Motor neuron (in vitro differentiated cells): ENCODE results near the gene USP7. TPM values are rescaled to one million over a fixed set of nuclear protein-coding genes. Genes with fewer than 3 reads are reported as not detected.

Experiments used
- ATAC-seq, 8 experiments: fragments of 200-7000 bp; cut with Tn5 transposase; replicated peaks in 6 of 8; 2 replicates each; pipeline ENCODE4 v1.8.0; 2021; ENCODE audit warnings: mild to moderate bottlenecking in 8 of 8, moderate library complexity in 8 of 8
- H3K27ac ChIP-seq, 2 donors: fragments of 250-450 bp; sonication (Bioruptor Pico); 2 replicates each; pipeline ENCODE4 v1.9.0; 2021; ENCODE audit warnings: antibody characterized with exemption in 2 of 2, mild to moderate bottlenecking in 2 of 2, moderate library complexity in 1 of 2
- H3K4me1 ChIP-seq, 2 donors: fragments of 250-450 bp; sonication (Bioruptor Pico); replicated peaks in 1 of 2; 2 replicates each; pipeline ENCODE4 v1.6.1; 2021; ENCODE audit warnings: antibody characterized with exemption in 2 of 2, mild to moderate bottlenecking in 2 of 2, moderate library complexity in 1 of 2
- H3K4me3 ChIP-seq, 5 donors: fragments of 250-450 bp; sonication (Bioruptor Pico); 2 replicates each; pipeline ENCODE4 v1.9.0; 2021; ENCODE audit warnings: antibody characterized with exemption in 5 of 5, mild to moderate bottlenecking in 5 of 5, moderate library complexity in 4 of 5
- WGBS, 10 experiments: fragments of 450-650 bp; shearing (Covaris generic); methylation state at CpG; one replicate each; pipeline ENCODE4 v1.0.0; 2022; 5-methylcytosine and 5-hydroxymethylcytosine counted together
- in situ Hi-C, 9 experiments: fragments of 400-800 bp; cut with MboI; loops; one replicate each; pipeline ENCODE4 v1.15.0; 2021; ENCODE audit warnings: low sequenced_read_pairs in 9 of 9, low pct_unique_long_range_greater_than_20kb in 2 of 9; ENCODE audit not compliant: unreplicated experiment in 9 of 9
- total RNA-seq, 8 experiments: library from RNA; unstranded; fragments of 300-600 nt; gene quantifications; 2 replicates each; pipeline versions ENCODE4 v1.2.3 to v1.2.4, GENCODE V29; 2022

Gene USP7
- total RNA-seq, 8 experiments from 2014 or later: 39.1 to 83.0 (median 64.6) TPM

DNA sequence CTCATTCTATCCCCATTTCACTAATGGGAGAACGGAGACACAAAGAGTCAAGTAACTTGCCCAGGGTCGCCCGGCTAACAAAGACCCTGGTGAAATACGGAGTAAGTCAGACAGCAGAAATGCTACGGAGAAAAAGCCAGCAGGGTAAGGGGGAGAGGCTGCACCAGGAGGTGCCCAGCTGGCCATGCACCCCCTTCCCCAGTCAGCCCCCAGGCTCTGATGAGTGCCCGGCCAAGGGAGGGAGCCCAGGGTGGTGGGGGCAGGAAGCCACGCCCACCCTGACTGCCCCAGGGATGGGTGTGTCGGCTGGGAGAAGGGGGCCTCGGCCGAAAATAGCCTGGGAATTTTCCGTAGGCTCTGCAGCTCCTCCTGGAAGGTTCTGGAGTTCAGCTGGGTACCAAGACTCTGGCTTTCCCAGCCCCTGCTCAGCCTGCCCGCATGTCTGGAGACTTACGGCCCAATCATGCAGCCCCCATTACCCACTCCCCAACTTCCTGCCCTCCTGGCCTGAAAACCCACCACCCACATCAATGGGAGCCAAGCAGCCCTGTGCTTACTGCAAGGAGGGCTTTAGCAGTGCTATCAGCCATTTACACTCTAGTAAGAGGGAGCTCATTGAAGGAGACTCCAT is 99.1 kb downstream of the USP7 start:
- in situ Hi-C loops: no loop called here
- ATAC-seq: no peak
- 22 to 92% (median 50%) methylated on average over 2 to 7 of the region's 13 CpGs; no CpG with 5 or more reads in 5 of the 10 experiments for WGBS, 10 experiments
- Histone ChIP-seq H3K27ac (peak overlapping the region in 1 of 2 donors; percentile 11), H3K4me1 (peaks cover 10 to 34% of the 10 kb centered on the region in 2 donors), H3K4me3 (no peak overlapping the region)

GRCh38 chr16:8863594-8864424 is 99.9 kb downstream of the USP7 start:
- peak overlapping the region in 1 of 2 donors; percentile 11 for H3K27ac ChIP-seq
- H3K4me1 ChIP-seq: peaks cover 10 to 29% of the 10 kb centered on the region in 2 donors
- H3K4me3 ChIP-seq: no peak overlapping the region
- in situ Hi-C loops: no loop called here
- 73 to 85% (median 81%) methylated on average over 1 to 7 of the region's 17 CpGs; no CpG with 5 or more reads in 3 of the 10 experiments for WGBS, 10 experiments
- peak; percentile 7 to 52 (median 36) for ATAC-seq

GRCh38 chr16:8862309-8863130 is 101.2 kb downstream of the USP7 start:
- 78 to 100% (median 92%) methylated on average over 1 to 7 of the region's 14 CpGs; no CpG with 5 or more reads in 5 of the 10 experiments for WGBS, 10 experiments
- in situ Hi-C loops: no loop called here
- Histone ChIP-seq H3K4me1 (peaks cover 10 to 29% of the 10 kb centered on the region in 2 donors), H3K27ac (no peak overlapping the region), H3K4me3 (no peak overlapping the region)
- peak in 2 of 8 experiments; percentile 2 to 3 for ATAC-seq

DNA sequence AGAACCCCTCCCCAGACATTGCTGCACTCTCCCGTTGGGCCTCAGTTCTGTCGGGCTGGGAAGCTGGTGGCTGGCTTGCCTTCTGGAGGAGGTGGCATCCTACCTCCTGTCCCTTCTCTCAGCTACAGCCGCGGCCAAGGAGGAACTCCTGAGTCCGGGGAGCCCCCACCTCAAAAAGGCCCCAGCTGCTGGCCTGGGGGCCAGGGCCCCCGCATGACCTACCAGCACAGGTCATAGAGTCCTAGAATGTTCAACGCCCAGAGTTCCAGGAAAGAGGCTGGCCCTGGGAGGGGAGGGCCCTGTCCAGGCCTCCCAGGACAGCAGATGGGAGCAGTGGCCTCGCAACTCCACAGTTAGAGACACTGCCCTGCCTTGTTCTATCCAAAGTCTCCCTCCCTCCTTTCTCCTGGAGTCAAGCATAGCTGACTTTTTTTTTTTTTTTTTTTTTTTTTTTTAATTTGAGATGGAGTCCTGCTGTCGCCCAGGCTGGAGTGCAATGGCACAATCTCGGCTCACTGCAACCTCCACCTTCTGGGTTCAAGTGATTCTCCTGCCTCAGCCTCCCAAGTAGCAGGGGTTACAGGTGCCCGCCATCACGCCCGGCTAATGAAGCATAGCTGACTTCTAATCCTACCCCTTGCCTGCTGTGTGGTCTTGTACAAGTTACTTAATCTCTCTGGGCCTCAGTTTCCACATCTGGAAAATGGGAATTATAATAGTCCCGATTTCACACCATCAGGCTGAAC is 102.0 kb downstream of the USP7 start:
- no peak overlapping the region for H3K4me3 ChIP-seq
- in situ Hi-C loops: no loop called here
- 66 to 100% (median 94%) methylated on average over 2 to 7 of the region's 14 CpGs; no CpG with 5 or more reads in 2 of the 10 experiments for WGBS, 10 experiments
- no peak overlapping the region for H3K27ac ChIP-seq
- peaks cover 10 to 29% of the 10 kb centered on the region in 2 donors for H3K4me1 ChIP-seq
- ATAC-seq: peak in 3 of 8 experiments; percentile 3 to 39 (median 17)

DNA sequence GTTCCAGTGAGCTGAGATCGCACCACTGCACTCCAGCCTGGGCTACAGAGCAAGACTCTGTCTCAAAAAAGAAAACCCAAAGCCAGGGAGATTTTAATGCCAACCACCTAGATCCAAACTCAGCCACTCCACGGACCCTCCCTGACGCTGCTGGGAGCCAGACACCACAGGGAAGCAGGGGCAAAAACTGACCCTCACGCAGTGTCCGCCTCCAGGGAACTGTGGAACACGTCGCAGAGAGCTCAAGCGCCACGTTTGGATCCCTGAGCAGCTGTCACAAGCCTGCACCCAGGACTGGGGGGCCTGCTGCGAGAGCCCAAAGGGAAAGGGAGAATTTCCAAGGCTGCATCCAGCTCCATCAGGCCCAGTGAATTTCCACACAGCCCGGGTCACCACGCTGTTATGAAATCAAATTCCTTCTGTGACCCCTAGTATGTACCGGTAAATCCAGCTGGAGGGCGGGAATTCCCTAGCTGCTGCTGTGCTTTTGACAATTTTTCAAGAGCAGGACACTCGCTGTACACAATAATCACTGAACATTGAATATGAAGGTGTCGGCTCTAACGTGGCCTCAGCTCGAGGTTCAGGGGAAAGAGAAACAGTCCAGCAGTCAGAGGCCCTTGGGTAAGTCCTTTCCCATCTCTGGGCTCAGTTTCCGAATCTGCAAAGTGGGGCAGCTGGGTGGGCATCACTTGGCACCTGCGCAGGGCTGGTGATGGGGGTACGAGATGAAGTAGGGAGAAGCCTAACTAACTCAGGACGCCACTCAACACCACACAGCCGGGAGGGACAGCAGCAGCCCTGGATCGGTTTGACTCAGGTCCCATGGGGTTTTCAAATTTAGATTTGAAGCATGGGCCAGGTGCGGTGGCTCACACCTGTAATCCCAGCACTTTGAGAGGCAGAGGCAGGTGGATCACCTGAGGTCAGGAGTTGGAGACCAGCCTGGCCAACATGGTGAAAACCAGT is 103.5 kb downstream of the USP7 start:
- Histone ChIP-seq H3K27ac (no peak overlapping the region), H3K4me3 (no peak overlapping the region), H3K4me1 (peaks cover 4 to 21% of the 10 kb centered on the region in 2 donors)
- WGBS, 10 experiments: 60 to 100% (median 87%) methylated on average over 2 to 20 of the region's 25 CpGs; no CpG with 5 or more reads in 3 of the 10 experiments
- in situ Hi-C loops: no loop called here
- no peak for ATAC-seq

DNA sequence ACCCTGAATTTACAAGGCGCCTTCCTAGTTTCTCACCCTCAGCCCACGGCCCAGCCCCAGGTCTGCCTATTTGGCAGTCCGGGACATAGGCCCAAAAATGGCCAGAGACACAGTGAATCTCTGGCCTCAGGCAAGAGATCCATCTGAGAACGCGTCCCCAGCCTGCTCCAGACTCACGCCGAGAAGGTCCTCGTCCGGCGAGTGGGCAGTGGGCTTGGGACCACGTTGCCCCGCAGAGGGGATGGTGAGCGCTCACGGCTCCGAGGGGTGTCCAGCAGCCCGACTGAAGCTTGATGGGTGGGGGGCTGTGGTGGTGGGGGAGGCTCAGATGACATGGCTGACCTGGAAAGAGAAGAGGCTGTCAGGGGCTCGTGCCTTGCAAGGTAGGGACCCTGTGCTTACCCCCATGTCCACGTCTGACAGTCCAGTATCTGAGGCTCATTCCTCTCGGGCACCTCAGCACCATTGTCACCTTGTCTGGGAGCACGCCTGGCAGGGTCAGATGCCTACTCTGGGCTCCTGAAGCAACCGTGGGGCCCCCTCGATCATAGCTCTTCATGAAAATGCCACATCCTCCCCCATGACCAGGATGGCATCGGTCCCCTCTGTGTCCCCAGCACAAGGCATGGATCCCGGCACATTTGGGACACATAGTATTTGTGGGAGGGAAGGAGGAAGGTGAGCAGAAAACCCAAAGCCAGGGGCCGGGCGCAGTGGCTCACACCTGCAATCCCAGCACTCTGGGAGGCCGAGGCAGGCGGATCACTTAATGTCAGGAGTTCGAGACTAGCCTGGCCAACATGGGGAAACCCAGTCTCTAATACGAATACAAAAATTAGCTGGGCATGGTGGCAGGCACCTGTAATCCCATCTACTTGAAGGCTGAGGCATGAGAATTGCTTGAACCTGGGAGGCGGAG is 104.5 kb downstream of the USP7 start:
- in situ Hi-C loops: no loop called here
- WGBS, 10 experiments: 80 to 100% (median 96%) methylated on average over 1 to 9 of the region's 31 CpGs; no CpG with 5 or more reads in 5 of the 10 experiments
- no peak overlapping the region for H3K27ac ChIP-seq
- H3K4me3 ChIP-seq: no peak overlapping the region
- no peak for ATAC-seq
- H3K4me1 ChIP-seq: peaks cover 4 to 13% of the 10 kb centered on the region in 2 donors

GRCh38 chr16:8855972-8856371 is 107.7 kb downstream of the USP7 start:
- WGBS, 10 experiments: 40 to 70% (median 68%) methylated on average over 1 to 5 of the region's 5 CpGs; no CpG with 5 or more reads in 5 of the 10 experiments
- H3K27ac ChIP-seq: no peak overlapping the region
- in situ Hi-C loops: no loop called here
- peaks cover 0 to 2% of the 10 kb centered on the region in 2 donors for H3K4me1 ChIP-seq
- no peak for ATAC-seq
- H3K4me3 ChIP-seq: no peak overlapping the region

GRCh38 chr16:8855051-8855786 is 108.5 kb downstream of the USP7 start:
- Histone ChIP-seq H3K4me3 (no peak overlapping the region), H3K4me1 (peaks cover 0 to 2% of the 10 kb centered on the region in 2 donors), H3K27ac (no peak overlapping the region)
- in situ Hi-C loops: no loop called here
- ATAC-seq: no peak
- 84 to 100% (median 100%) methylated on average over 3 to 6 of the region's 11 CpGs; no CpG with 5 or more reads in 6 of the 10 experiments for WGBS, 10 experiments

DNA sequence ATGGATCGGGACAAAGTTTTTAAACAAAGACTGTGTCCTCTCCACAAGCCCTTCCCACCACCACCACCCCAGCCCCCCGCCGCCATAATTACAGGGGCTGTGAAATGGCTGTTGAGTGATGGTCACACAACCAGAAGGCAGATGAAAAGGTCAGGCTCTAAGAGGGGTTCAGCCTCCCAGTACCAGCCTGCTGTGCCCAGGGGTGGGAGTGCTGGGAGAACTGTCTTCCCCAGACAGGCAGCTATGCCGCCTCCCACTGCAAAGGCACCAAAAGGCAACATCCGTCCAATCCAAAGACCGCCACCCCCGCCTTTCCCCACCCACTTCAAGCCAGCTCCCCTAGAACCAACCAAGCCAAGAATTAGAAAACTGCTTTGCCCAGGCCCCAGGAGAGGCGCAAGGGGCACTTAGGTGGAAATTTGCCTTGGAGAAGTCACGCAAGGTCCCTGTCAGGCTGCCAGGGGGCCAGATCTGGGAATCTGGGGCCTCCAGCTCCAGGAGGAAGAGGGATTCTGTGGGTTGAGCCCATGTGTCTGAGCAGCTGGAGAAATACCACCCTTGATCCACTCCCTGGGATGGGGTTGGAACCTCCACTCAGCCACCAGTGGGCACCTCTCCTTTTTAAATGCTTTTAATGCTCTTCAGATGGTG is 109.3 kb downstream of the USP7 start:
- Histone ChIP-seq H3K27ac (no peak overlapping the region), H3K4me1 (peaks cover 0 to 2% of the 10 kb centered on the region in 2 donors), H3K4me3 (no peak overlapping the region)
- in situ Hi-C loops: no loop called here
- 70 to 100% (median 90%) methylated on average over 1 to 3 of the region's 9 CpGs; no CpG with 5 or more reads in 3 of the 10 experiments for WGBS, 10 experiments
- no peak for ATAC-seq

- in situ Hi-C loops: no loop called here
- WGBS, 10 experiments: 87 to 98% (median 95%) methylated on average over 2 to 7 of the region's 7 CpGs; no CpG with 5 or more reads in 4 of the 10 experiments
- no peak for ATAC-seq
- Histone ChIP-seq H3K4me1 (peaks cover 0 to 5% of the 10 kb centered on the region in 2 donors), H3K4me3 (no peak overlapping the region), H3K27ac (no peak overlapping the region)
These were observed 110.1 kb downstream of the USP7 start for GRCh38 chr16:8853611-8854010.
